SK-N-SH (cell line): ENCODE data around the gene KRT35.

Experiments used
- ELF1 ChIP-seq: IDR thresholded peaks from 2 replicates; pipeline ENCODE4 v1.4.0; 2012
- EP300 ChIP-seq, 2 experiments: IDR thresholded peaks; 2 replicates each; pipeline versions ENCODE4 v1.4.0 to v1.6.1; 2012; ENCODE audit warnings: borderline replicate concordance in 1 of 2, low read depth in 1 of 2, low read length in 1 of 2
- MXI1 ChIP-seq: IDR thresholded peaks from 2 replicates; pipeline ENCODE4 v1.6.1; 2012; ENCODE audit warnings: mild to moderate bottlenecking, low read depth, low read length, improper control_type of control experiment
- POLR2AphosphoS5 ChIP-seq: IDR thresholded peaks from 2 replicates; pipeline ENCODE4 v1.6.1; 2012; ENCODE audit warnings: low read depth, low read length
- SMC3 ChIP-seq: IDR thresholded peaks from 2 replicates; pipeline ENCODE4 v1.6.1; 2012; ENCODE audit warnings: low read depth, low read length, improper control_type of control experiment
- TAF1 ChIP-seq: IDR thresholded peaks from 2 replicates; pipeline ENCODE4 v1.6.1; 2012; ENCODE audit warnings: low read depth, mild to moderate bottlenecking, low read length, moderate library complexity, borderline replicate concordance
- YY1 ChIP-seq: IDR thresholded peaks from 2 replicates; pipeline ENCODE4 v1.4.0; 2012; ENCODE audit warnings: low read depth, mild to moderate bottlenecking
- TF ChIP-seq, protein P1 (sequence below): IDR thresholded peaks from 2 replicates; pipeline ENCODE4 v1.4.0; 2012; ENCODE audit warnings: low read depth
- TF ChIP-seq, protein P2 (sequence below): fragments of 200-600 bp; sonication (generic); IDR thresholded peaks from 2 replicates; pipeline ENCODE4 v1.6.1; 2017; ENCODE audit warnings: antibody characterized with exemption, mild to moderate bottlenecking, moderate library complexity
- TF ChIP-seq, protein P3 (sequence below): fragments of 150-350 bp; IDR thresholded peaks from 2 replicates; pipeline ENCODE4 v1.6.1; 2017; ENCODE audit warnings: antibody characterized with exemption, low read length, low read depth, borderline replicate concordance

DNA sequence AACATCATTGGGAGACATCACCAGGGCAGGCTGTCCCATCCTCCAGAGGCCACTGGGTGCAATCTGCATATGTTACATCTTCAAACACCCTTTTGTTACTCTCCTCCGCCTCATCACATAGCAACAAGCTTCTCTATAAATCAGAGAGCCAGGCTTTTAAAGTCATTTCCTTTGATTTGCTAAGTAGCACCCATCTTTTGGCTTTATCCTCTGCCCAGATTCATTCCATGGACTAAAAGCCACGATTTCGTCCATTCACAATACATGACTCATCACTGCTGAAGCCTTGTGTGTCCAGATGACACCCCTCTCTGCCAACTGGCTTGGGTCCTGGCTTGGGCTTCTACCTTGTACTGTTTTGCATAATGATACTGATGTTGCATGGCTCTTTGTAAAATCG is 38.2 kb downstream of the KRT35 start:
- TF ChIP-seq EP300 (IDR thresholded peaks at IDR 0.05; ENCODE audit: borderline replicate concordance in 1 of 2, low read depth in 1 of 2, low read length in 1 of 2) (no peak), MXI1 (no peak), ELF1 (no peak), POLR2AphosphoS5 (no peak), SMC3 (no peak), YY1 (no peak), TAF1 (no peak)
- TF ChIP-seq, protein P1, sequence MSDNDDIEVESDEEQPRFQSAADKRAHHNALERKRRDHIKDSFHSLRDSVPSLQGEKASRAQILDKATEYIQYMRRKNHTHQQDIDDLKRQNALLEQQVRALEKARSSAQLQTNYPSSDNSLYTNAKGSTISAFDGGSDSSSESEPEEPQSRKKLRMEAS = no peak
- TF ChIP-seq, protein P2, sequence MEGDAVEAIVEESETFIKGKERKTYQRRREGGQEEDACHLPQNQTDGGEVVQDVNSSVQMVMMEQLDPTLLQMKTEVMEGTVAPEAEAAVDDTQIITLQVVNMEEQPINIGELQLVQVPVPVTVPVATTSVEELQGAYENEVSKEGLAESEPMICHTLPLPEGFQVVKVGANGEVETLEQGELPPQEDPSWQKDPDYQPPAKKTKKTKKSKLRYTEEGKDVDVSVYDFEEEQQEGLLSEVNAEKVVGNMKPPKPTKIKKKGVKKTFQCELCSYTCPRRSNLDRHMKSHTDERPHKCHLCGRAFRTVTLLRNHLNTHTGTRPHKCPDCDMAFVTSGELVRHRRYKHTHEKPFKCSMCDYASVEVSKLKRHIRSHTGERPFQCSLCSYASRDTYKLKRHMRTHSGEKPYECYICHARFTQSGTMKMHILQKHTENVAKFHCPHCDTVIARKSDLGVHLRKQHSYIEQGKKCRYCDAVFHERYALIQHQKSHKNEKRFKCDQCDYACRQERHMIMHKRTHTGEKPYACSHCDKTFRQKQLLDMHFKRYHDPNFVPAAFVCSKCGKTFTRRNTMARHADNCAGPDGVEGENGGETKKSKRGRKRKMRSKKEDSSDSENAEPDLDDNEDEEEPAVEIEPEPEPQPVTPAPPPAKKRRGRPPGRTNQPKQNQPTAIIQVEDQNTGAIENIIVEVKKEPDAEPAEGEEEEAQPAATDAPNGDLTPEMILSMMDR = no peak
- TF ChIP-seq, protein P3, sequence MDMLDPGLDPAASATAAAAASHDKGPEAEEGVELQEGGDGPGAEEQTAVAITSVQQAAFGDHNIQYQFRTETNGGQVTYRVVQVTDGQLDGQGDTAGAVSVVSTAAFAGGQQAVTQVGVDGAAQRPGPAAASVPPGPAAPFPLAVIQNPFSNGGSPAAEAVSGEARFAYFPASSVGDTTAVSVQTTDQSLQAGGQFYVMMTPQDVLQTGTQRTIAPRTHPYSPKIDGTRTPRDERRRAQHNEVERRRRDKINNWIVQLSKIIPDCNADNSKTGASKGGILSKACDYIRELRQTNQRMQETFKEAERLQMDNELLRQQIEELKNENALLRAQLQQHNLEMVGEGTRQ = no peak
